Adrenal gland (tissue), 12 donors: ENCODE results near the gene TTC4. TPM values are rescaled to one million over a fixed set of nuclear protein-coding genes. Genes with fewer than 3 reads are reported as not detected.

Source experiments
- DNase-seq, 7 donors: peaks; one replicate each; pipeline ENCODE4 v3.0.0-alpha.2; 2019 to 2020
- H3K27ac ChIP-seq, 5 donors: fragments of 200-600 bp; sonication (generic) in 4 of 5; 1 replicate in 3 of 5; 2 replicates in 2 of 5; pipeline versions ENCODE4 v1.5.1 to v1.8.0; 2016 to 2020; ENCODE audit warnings: mild to moderate bottlenecking in 1 of 5
- H3K27me3 ChIP-seq: fragments of 200-600 bp; 2 replicates; pipeline ENCODE4 v1.8.0; 2021
- H3K36me3 ChIP-seq, 2 donors: fragments of 200-600 bp; replicated peaks in 1 of 2; 1 replicate in 1 of 2; 2 replicates in 1 of 2; pipeline versions ENCODE4 v1.5.1 to v1.8.0; 2018 to 2022
- H3K4me1 ChIP-seq, 2 donors: fragments of 200-600 bp; replicated peaks in 1 of 2; 1 replicate in 1 of 2; 2 replicates in 1 of 2; pipeline versions ENCODE4 v1.5.1 to v1.8.0; 2018 to 2021
- H3K4me3 ChIP-seq, 4 donors: fragments of 200-600 bp; sonication (generic) in 3 of 4; one replicate each; pipeline ENCODE4 v1.5.1; 2016 to 2018
- H3K9me3 ChIP-seq, 3 donors: fragments of 200-600 bp; sonication (generic) in 1 of 3; replicated peaks in 1 of 3; 1 replicate in 2 of 3; 2 replicates in 1 of 3; pipeline versions ENCODE4 v1.5.1 to v1.8.0; 2016 to 2021
- CTCF ChIP-seq, 6 experiments: fragments of 450-650 bp in 4 of 6; fragments of 200-600 bp in 2 of 6; sonication (generic) in 1 of 6; IDR thresholded peaks; 1 replicate in 5 of 6; 2 replicates in 1 of 6; pipeline versions ENCODE4 v1.5.1 to v1.8.0; 2016 to 2021; ENCODE audit warnings: antibody characterized with exemption in 6 of 6, mild to moderate bottlenecking in 2 of 6, moderate library complexity in 1 of 6
- POLR2A ChIP-seq, 2 donors: fragments of 450-650 bp; IDR thresholded peaks; one replicate each; pipeline ENCODE4 v1.6.1; 2017; ENCODE audit warnings: antibody characterized with exemption in 2 of 2, mild to moderate bottlenecking in 2 of 2, moderate library complexity in 1 of 2
- WGBS, 4 donors: extraction: QIAGEN DNeasy Blood & Tissue Kit in 2 of 4; methylation state at CpG; one replicate each; pipeline versions ENCODE4 v1.1.5 to v1.1.7; 2013 to 2017; 5-methylcytosine and 5-hydroxymethylcytosine counted together
- intact Hi-C, 2 donors: fragments of 100-400 bp; cut with DNase I; formaldehyde crosslinking; loops; one replicate each; pipeline versions ENCODE4 v1.14.1 to v1.15.0; 2022 to 2023
- polyA plus RNA-seq, 3 donors: library from polyadenylated mRNA; stranded (reverse); fragments of 200-250 nt in 2 of 3; fragments of 350-450 nt in 1 of 3; fragmentation: Illumina TruSeq in 1 of 3; extraction: RNeasy Lipid Tissue Mini Kit (QIAGEN cat#74804) in 1 of 3; gene quantifications; one replicate each; pipeline ENCODE4 v1.2.3, GENCODE V29; 2013 to 2014
- total RNA-seq, 9 donors: library from RNA; depleted of rRNA in 4 of 9; stranded (reverse); fragments of >200 nt in 4 of 9; fragments of 120-200 nt in 1 of 9; fragmentation: NEBNext Ultra II Directional in 1 of 9; extraction: Animal tissue kit (Norgen Biotek cat#: 25700) in 1 of 9; gene quantifications; one replicate each; pipeline versions ENCODE4 v1.1.0 to v1.2.4, GENCODE V29; 2013 to 2023
- donor health status: healthy with polysubstance abuse.
- donor health status: Bipolar disorder and iron deficiency.
- donor health status: DM: yes; HTN: yes; CAD: no.
- donor health status: DM: no; HTN: no; CAD: no.
- donor health status: DM: no; HTN: no; CAD: no.
- donor health status: DM: yes; HTN: yes; CAD: no.

Gene TTC4
- total and polyA plus RNA-seq, 12 donors: 7.0 to 59.9 (median 18.6) TPM

- Histone ChIP-seq H3K4me3 (no peak overlapping the region), H3K4me1 (peaks cover 4 to 12% of the 10 kb centered on the region in 2 donors), H3K27me3 (no peaks in the 10 kb centered on the region), H3K27ac (no peak overlapping the region), H3K9me3 (no peaks in the 10 kb centered on the region), H3K36me3 (no peaks in the 10 kb centered on the region)
- WGBS, 4 donors: 90 to 93% (median 92%) methylated on average over 9 to 10 of the region's 10 CpGs
- intact Hi-C loops: no loop called here
- DNase-seq: no peak
- TF ChIP-seq POLR2A (IDR thresholded peaks at IDR 0.05): no peak
- no peak for TF ChIP-seq CTCF (IDR thresholded peaks at IDR 0.05)
Observed at GRCh38 chr1:54711536-54711935, 4.1 kb upstream of the TTC4 start.

GRCh38 chr1:54714881-54715492 lies 674 bp upstream of the TTC4 start:
- H3K36me3 ChIP-seq: peaks cover 0 to 19% of the 10 kb centered on the region in 2 donors
- H3K9me3 ChIP-seq: no peaks in the 10 kb centered on the region
- WGBS, 4 donors: 82 to 96% (median 92%) methylated on average over 7 of the region's 7 CpGs
- H3K4me3 ChIP-seq: peak overlapping the region in 2 of 4 donors; percentile 52 to 76
- DNase-seq: no peak
- intact Hi-C loops: no loop called here
- peak overlapping the region in 3 of 5 donors; percentile 38 to 84 (median 75) for H3K27ac ChIP-seq
- no peaks in the 10 kb centered on the region for H3K27me3 ChIP-seq
- H3K4me1 ChIP-seq: peaks cover 7 to 23% of the 10 kb centered on the region in 2 donors
- TF ChIP-seq POLR2A (IDR thresholded peaks at IDR 0.05): no peak
- no peak for TF ChIP-seq CTCF (IDR thresholded peaks at IDR 0.05)

- DNase-seq: no peak
- intact Hi-C loops: no loop called here
- TF ChIP-seq CTCF (IDR thresholded peaks at IDR 0.05) (no peak), POLR2A (IDR thresholded peaks at IDR 0.05) (no peak)
- peaks cover 7 to 23% of the 10 kb centered on the region in 2 donors for H3K4me1 ChIP-seq
- peak overlapping the region in 3 of 5 donors; percentile 38 to 84 (median 75) for H3K27ac ChIP-seq
- no peaks in the 10 kb centered on the region for H3K27me3 ChIP-seq
- WGBS, 4 donors: 37 to 40% (median 39%) methylated on average over 8 of the region's 8 CpGs
- H3K4me3 ChIP-seq: peak overlapping the region in 3 of 4 donors; percentile 39 to 76 (median 52)
- no peaks in the 10 kb centered on the region for H3K9me3 ChIP-seq
- H3K36me3 ChIP-seq: peaks cover 0 to 29% of the 10 kb centered on the region in 2 donors
Observed at GRCh38 chr1:54716299-54717047, 812 bp downstream of the TTC4 start.

GRCh38 chr1:54721719-54722118 lies 6.1 kb downstream of the TTC4 start:
- H3K27me3 ChIP-seq: no peaks in the 10 kb centered on the region
- no peak overlapping the region for H3K27ac ChIP-seq
- no peak for TF ChIP-seq CTCF (IDR thresholded peaks at IDR 0.05)
- TF ChIP-seq POLR2A (IDR thresholded peaks at IDR 0.05): no peak
- H3K4me1 ChIP-seq: peaks cover 1 to 9% of the 10 kb centered on the region in 2 donors
- H3K4me3 ChIP-seq: no peak overlapping the region
- H3K36me3 ChIP-seq: peaks cover 0 to 55% of the 10 kb centered on the region in 2 donors
- DNase-seq: no peak
- H3K9me3 ChIP-seq: no peaks in the 10 kb centered on the region
- intact Hi-C loops: no loop called here
